SK-N-SH (cell line): ENCODE measurements around the gene CDH7. TPM values are rescaled to one million over a fixed set of nuclear protein-coding genes. Genes with fewer than 3 reads are reported as not detected.

Experiments used
- CTCF ChIA-PET: fragments of 300-600, 350-600 bp; formaldehyde crosslinking; extraction: SDS; loops from one replicate; lab custom pipeline; 2021; lab: Yijun Ruan, JAX
- POLR2A ChIA-PET: fragments of 350-600 bp; sonication (Branson Sonifier 250); formaldehyde crosslinking; extraction: SDS; loops from one replicate; lab custom pipeline; 2020; ENCODE audit warnings: antibody characterized with exemption, inconsistent platforms; lab: Yijun Ruan, JAX
- DNase-seq: peaks from one replicate; pipeline ENCODE4 v3.0.0; 2012
- H2AFZ ChIP-seq: fragments of 200-600 bp; sonication (generic); 2 replicates; pipeline ENCODE4 v1.8.1; 2016; ENCODE audit warnings: antibody characterized with exemption, mild to moderate bottlenecking, low read depth
- H3F3A ChIP-seq: fragments of 200-600 bp; sonication (generic); replicated peaks from 2 replicates; pipeline ENCODE3; 2016; ENCODE audit warnings: antibody characterized with exemption, mild to moderate bottlenecking; ENCODE audit not compliant: insufficient read depth
- H3K27ac ChIP-seq, 2 experiments: fragments of 200-500 bp in 1 of 2; fragments of 200-600 bp in 1 of 2; sonication (Bioruptor generic) in 1 of 2; sonication (generic), shearing (Covaris generic) in 1 of 2; 2 replicates each; pipeline versions ENCODE4 v1.5.1 to v1.6.1; 2014 to 2016; ENCODE audit warnings: low read depth in 2 of 2, inconsistent platforms in 1 of 2, low read length in 1 of 2, mild to moderate bottlenecking in 1 of 2, mixed read lengths in 1 of 2
- H3K27me3 ChIP-seq: fragments of 200-600 bp; sonication (generic), shearing (Covaris generic); 2 replicates; pipeline ENCODE4 v1.6.1; 2016; ENCODE audit warnings: mixed run types; ENCODE audit not compliant: insufficient read depth
- H3K36me3 ChIP-seq, 2 experiments: fragments of 200-500 bp in 1 of 2; fragments of 200-600 bp in 1 of 2; sonication (Bioruptor generic) in 1 of 2; sonication (generic) in 1 of 2; replicated peaks in 1 of 2; 2 replicates each; pipeline versions ENCODE3 to v1.5.1; 2014 to 2016; ENCODE audit warnings: low read length in 1 of 2, mild to moderate bottlenecking in 1 of 2; ENCODE audit not compliant: insufficient read depth in 2 of 2, control insufficient read depth in 1 of 2
- H3K4me1 ChIP-seq, 2 experiments: fragments of 200-500 bp in 1 of 2; fragments of 200-600 bp in 1 of 2; sonication (Bioruptor generic) in 1 of 2; sonication (generic), shearing (Covaris generic) in 1 of 2; 2 replicates each; pipeline versions ENCODE4 v1.5.1 to v1.6.1; 2014 to 2016; ENCODE audit warnings: low read depth in 1 of 2, low read length in 1 of 2, mixed run types in 1 of 2; ENCODE audit not compliant: insufficient read depth in 2 of 2, control insufficient read depth in 1 of 2
- H3K4me2 ChIP-seq: fragments of 200-600 bp; sonication (generic), shearing (Covaris generic); 2 replicates; pipeline ENCODE4 v1.6.1; 2017; ENCODE audit warnings: mixed run types
- H3K4me3 ChIP-seq, 2 experiments: fragments of 200-500 bp in 1 of 2; fragments of 200-600 bp in 1 of 2; sonication (Bioruptor generic) in 1 of 2; sonication (generic), shearing (Covaris generic) in 1 of 2; 2 replicates each; pipeline versions ENCODE4 v1.5.1 to v1.8.1; 2014 to 2016; ENCODE audit warnings: low read depth in 2 of 2, inconsistent platforms in 1 of 2, low read length in 1 of 2, mild to moderate bottlenecking in 1 of 2, mixed read lengths in 1 of 2, moderate library complexity in 1 of 2
- H3K79me2 ChIP-seq: fragments of 200-600 bp; sonication (generic); 2 replicates; pipeline ENCODE4 v1.8.1; 2017; ENCODE audit warnings: mild to moderate bottlenecking; ENCODE audit not compliant: insufficient read depth
- H3K9ac ChIP-seq: fragments of 200-600 bp; sonication (generic); 2 replicates; pipeline ENCODE4 v1.6.1; 2017; ENCODE audit warnings: mixed run types
- H3K9me2 ChIP-seq: fragments of 200-600 bp; sonication (generic); 2 replicates; pipeline ENCODE4 v1.6.1; 2017; ENCODE audit warnings: mixed run types
- H3K9me3 ChIP-seq: fragments of 200-600 bp; sonication (generic); 2 replicates; pipeline ENCODE4 v1.6.1; 2017; ENCODE audit warnings: mixed run types, mild to moderate bottlenecking, moderate library complexity
- H4K20me1 ChIP-seq: fragments of 200-600 bp; sonication (generic); 2 replicates; pipeline ENCODE4 v1.6.1; 2017; ENCODE audit warnings: mild to moderate bottlenecking, mixed run types; ENCODE audit not compliant: insufficient read depth
- CHD2 ChIP-seq: fragments of 150-350 bp; IDR thresholded peaks from 2 replicates; pipeline ENCODE4 v1.6.1; 2018; ENCODE audit warnings: low read length; ENCODE audit not compliant: partially characterized antibody
- ELF1 ChIP-seq: IDR thresholded peaks from 2 replicates; pipeline ENCODE4 v1.4.0; 2012
- EP300 ChIP-seq, 2 experiments: IDR thresholded peaks; 2 replicates each; pipeline versions ENCODE4 v1.4.0 to v1.6.1; 2012; ENCODE audit warnings: borderline replicate concordance in 1 of 2, low read depth in 1 of 2, low read length in 1 of 2
- FOSL2 ChIP-seq: IDR thresholded peaks from 2 replicates; pipeline ENCODE4 v1.4.0; 2012; ENCODE audit warnings: low read depth, mild to moderate bottlenecking, moderate library complexity, borderline replicate concordance
- FOXJ3 ChIP-seq: sonication (generic); formaldehyde crosslinking; IDR thresholded peaks from 2 replicates; pipeline ENCODE4 v1.5.1; 2020; ENCODE audit warnings: mild to moderate bottlenecking, missing genetic modification reagents
- GABPA ChIP-seq: IDR thresholded peaks from 2 replicates; pipeline ENCODE4 v1.4.0; 2012; ENCODE audit warnings: low read depth, mild to moderate bottlenecking
- GATA2 ChIP-seq: sonication (generic); formaldehyde crosslinking; IDR thresholded peaks from 2 replicates; pipeline ENCODE4 v1.5.0; 2020; ENCODE audit warnings: mild to moderate bottlenecking, missing genetic modification reagents
- IRF3 ChIP-seq: fragments of 150-350 bp; IDR thresholded peaks from 2 replicates; pipeline ENCODE4 v1.6.1; 2016; ENCODE audit warnings: mild to moderate bottlenecking, low read depth, low read length
- JUND ChIP-seq: IDR thresholded peaks from 2 replicates; pipeline ENCODE4 v1.4.0; 2012
- MAX ChIP-seq: IDR thresholded peaks from 2 replicates; pipeline ENCODE4 v1.4.0; 2012; ENCODE audit warnings: low read depth
- MXI1 ChIP-seq: IDR thresholded peaks from 2 replicates; pipeline ENCODE4 v1.6.1; 2012; ENCODE audit warnings: mild to moderate bottlenecking, low read depth, low read length, improper control_type of control experiment
- NFIC ChIP-seq: IDR thresholded peaks from 2 replicates; pipeline ENCODE4 v1.4.0; 2012; ENCODE audit warnings: borderline replicate concordance
- NRF1 ChIP-seq: IDR thresholded peaks from 2 replicates; pipeline ENCODE4 v1.6.1; 2012; ENCODE audit warnings: low read depth, mild to moderate bottlenecking, low read length
- PBX3 ChIP-seq: IDR thresholded peaks from 2 replicates; pipeline ENCODE4; 2012
- RAD21 ChIP-seq: IDR thresholded peaks from 2 replicates; pipeline ENCODE4 v1.6.1; 2012; ENCODE audit warnings: mild to moderate bottlenecking, low read length
- RFX5 ChIP-seq: IDR thresholded peaks from 2 replicates; pipeline ENCODE4 v1.6.1; 2012; ENCODE audit warnings: mild to moderate bottlenecking, improper control_type of control experiment, low read length
- SMC3 ChIP-seq: IDR thresholded peaks from 2 replicates; pipeline ENCODE4 v1.6.1; 2012; ENCODE audit warnings: low read depth, low read length, improper control_type of control experiment
- TAF1 ChIP-seq: IDR thresholded peaks from 2 replicates; pipeline ENCODE4 v1.6.1; 2012; ENCODE audit warnings: low read depth, mild to moderate bottlenecking, low read length, moderate library complexity, borderline replicate concordance
- TCF12 ChIP-seq: IDR thresholded peaks from 2 replicates; pipeline ENCODE4 v1.4.0; 2012
- USF1 ChIP-seq: IDR thresholded peaks from 2 replicates; pipeline ENCODE4 v1.4.0; 2012; ENCODE audit warnings: low read depth, borderline replicate concordance
- USF2 ChIP-seq: fragments of 150-350 bp; IDR thresholded peaks from 2 replicates; pipeline ENCODE4 v1.6.1; 2017; ENCODE audit warnings: antibody characterized with exemption, low read length, low read depth, borderline replicate concordance
- ZBTB33 ChIP-seq: IDR thresholded peaks from 2 replicates; pipeline ENCODE4 v1.4.0; 2012; ENCODE audit warnings: low read depth, borderline replicate concordance
- WGBS: methylation state at CpG from one replicate; pipeline ENCODE4 v1.1.6; 2017; ENCODE audit warnings: low lambda C conversion rate; 5-methylcytosine and 5-hydroxymethylcytosine counted together
- polyA plus RNA-seq, 3 experiments: library from polyadenylated mRNA; depleted of rRNA; stranded (reverse); fragments of >200 nt; gene quantifications; 2 replicates each; pipeline ENCODE4 v1.2.3, GENCODE V29; 2012

Gene CDH7
- polyA plus RNA-seq, 1 of the 3 experiments (the other 2 are of a cell fraction), result not detected

- Histone ChIP-seq H3K4me1 (no peaks in the 10 kb centered on the region), H2AFZ (no peak overlapping the region), H3K79me2 (no peaks in the 10 kb centered on the region), H3K9ac (no peak overlapping the region), H3K4me2 (no peak overlapping the region), H3K27ac (no peak overlapping the region), H3K4me3 (no peak overlapping the region), H3K27me3 (no peaks in the 10 kb centered on the region), H3K9me3 (no peaks in the 10 kb centered on the region), H3F3A (no peaks in the 10 kb centered on the region), H3K36me3 (no peaks in the 10 kb centered on the region), H4K20me1 (no peaks in the 10 kb centered on the region), H3K9me2 (no peaks in the 10 kb centered on the region)
- WGBS, result 12% methylated on average over 3 of the region's 3 CpGs
- DNase-seq, result no peak
- ChIA-PET POLR2A (no interaction called here), CTCF (no interaction called here)
- TF ChIP-seq SMC3, result no peak
- no peak for TF ChIP-seq FOXJ3 (CRISPR knock-in tag)
- TF ChIP-seq RAD21, result no peak
- TF ChIP-seq MXI1, result no peak
- no peak for TF ChIP-seq USF2
- TF ChIP-seq TAF1, result no peak
- TF ChIP-seq GATA2 (CRISPR knock-in tag), result no peak
- TF ChIP-seq IRF3, result no peak
- TF ChIP-seq MAX, result no peak
These were observed 125.5 kb downstream of the CDH7 start for GRCh38 chr18:65876310-65876709.

GRCh38 chr18:65897292-65897691 is 146.5 kb downstream of the CDH7 start:
- Histone ChIP-seq H3K79me2 (no peaks in the 10 kb centered on the region), H3K4me1 (no peaks in the 10 kb centered on the region), H3K27ac (no peak overlapping the region), H4K20me1 (no peaks in the 10 kb centered on the region), H3K4me2 (no peak overlapping the region)
- DNase-seq, result no peak
- POLR2A ChIA-PET, result no interaction called here
- TF ChIP-seq PBX3, result no peak
- TF ChIP-seq GATA2 (CRISPR knock-in tag), result no peak
- no peak for TF ChIP-seq GABPA
- no peak for TF ChIP-seq TCF12
- no peak for TF ChIP-seq NRF1
- TF ChIP-seq USF1, result no peak
- TF ChIP-seq RFX5, result no peak
- no peak for TF ChIP-seq FOSL2
- no peak for TF ChIP-seq ELF1
- TF ChIP-seq MAX, result no peak
- TF ChIP-seq JUND, result no peak
- no peak for TF ChIP-seq MXI1
- TF ChIP-seq EP300 (IDR thresholded peaks at IDR 0.05; ENCODE audit: borderline replicate concordance in 1 of 2, low read depth in 1 of 2, low read length in 1 of 2), result no peak
- no peak for TF ChIP-seq NFIC
- TF ChIP-seq ZBTB33, result no peak
- TF ChIP-seq CHD2, result no peak
- TF ChIP-seq, all 33 proteins: peak for 0
- H3K27me3 ChIP-seq, result no peaks in the 10 kb centered on the region
- H3K9me2 ChIP-seq, result no peaks in the 10 kb centered on the region
- no peak overlapping the region for H3K9ac ChIP-seq
- no peaks in the 10 kb centered on the region for H3K36me3 ChIP-seq
- no peaks in the 10 kb centered on the region for H3F3A ChIP-seq
- CTCF ChIA-PET, result no interaction called here
- H3K9me3 ChIP-seq, result no peaks in the 10 kb centered on the region
- H3K4me3 ChIP-seq, result no peak overlapping the region
- H2AFZ ChIP-seq, result no peak overlapping the region
- whole genome bisulfite sequencing, result 55% methylated on average over 3 of the region's 3 CpGs
